GM12801 (cell line): Measurements from ENCODE around the gene BAIAP2L1.

ENCODE experiments used
- TF ChIP-seq, protein P1 (sequence below): IDR thresholded peaks from one replicate; pipeline ENCODE4 v1.5.1; 2011; ENCODE audit warnings: control low read depth; ENCODE audit not compliant: insufficient read length; ENCODE audit errors: extremely low read depth

Gene BAIAP2L1, protein sequence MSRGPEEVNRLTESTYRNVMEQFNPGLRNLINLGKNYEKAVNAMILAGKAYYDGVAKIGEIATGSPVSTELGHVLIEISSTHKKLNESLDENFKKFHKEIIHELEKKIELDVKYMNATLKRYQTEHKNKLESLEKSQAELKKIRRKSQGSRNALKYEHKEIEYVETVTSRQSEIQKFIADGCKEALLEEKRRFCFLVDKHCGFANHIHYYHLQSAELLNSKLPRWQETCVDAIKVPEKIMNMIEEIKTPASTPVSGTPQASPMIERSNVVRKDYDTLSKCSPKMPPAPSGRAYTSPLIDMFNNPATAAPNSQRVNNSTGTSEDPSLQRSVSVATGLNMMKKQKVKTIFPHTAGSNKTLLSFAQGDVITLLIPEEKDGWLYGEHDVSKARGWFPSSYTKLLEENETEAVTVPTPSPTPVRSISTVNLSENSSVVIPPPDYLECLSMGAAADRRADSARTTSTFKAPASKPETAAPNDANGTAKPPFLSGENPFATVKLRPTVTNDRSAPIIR

DNA sequence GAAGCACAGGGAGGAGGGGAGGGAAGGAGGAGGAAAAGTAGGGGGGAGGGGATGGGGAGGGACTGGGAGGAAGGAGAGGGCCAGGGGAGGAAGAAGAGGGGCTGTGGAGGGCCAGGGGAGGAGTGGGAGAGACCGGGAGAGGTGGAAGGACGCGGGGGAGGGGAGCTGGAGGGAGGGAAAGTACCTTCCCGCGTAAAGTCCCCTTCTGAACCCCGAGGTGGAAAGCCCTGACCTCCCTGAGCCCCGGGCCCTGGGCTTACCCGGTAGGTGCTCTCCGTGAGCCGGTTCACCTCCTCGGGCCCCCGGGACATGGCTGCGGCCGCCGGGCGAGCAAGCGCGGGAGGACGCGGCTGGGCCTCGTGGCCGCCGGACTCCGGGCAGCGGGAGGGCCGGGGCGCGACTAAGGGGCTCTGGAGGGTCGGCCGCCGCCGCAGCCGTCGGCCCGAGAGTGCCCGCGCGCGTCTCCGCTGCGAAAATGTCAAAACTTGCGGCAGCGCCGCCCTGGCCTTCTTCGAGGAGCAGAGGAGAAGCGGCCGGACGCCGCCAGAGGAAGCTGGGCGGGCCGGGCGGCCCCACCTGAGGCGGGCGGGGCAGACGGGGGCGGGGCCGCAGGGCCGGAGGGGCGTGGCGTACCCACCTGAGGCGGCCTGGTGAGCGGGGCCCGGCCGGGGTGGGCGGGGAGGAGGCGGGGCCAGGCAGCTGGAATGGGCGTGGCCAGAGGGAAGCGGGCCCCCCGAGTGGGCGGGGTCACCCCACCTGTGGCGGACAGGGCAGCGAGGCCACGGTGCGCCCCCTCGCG is at the start of gene BAIAP2L1:
TSS of gene BAIAP2L1 (minus strand) at position 549 of the 799 bp plus-strand sequence. CDS start at position 311, 238 bp downstream.
- TF ChIP-seq, protein P1, sequence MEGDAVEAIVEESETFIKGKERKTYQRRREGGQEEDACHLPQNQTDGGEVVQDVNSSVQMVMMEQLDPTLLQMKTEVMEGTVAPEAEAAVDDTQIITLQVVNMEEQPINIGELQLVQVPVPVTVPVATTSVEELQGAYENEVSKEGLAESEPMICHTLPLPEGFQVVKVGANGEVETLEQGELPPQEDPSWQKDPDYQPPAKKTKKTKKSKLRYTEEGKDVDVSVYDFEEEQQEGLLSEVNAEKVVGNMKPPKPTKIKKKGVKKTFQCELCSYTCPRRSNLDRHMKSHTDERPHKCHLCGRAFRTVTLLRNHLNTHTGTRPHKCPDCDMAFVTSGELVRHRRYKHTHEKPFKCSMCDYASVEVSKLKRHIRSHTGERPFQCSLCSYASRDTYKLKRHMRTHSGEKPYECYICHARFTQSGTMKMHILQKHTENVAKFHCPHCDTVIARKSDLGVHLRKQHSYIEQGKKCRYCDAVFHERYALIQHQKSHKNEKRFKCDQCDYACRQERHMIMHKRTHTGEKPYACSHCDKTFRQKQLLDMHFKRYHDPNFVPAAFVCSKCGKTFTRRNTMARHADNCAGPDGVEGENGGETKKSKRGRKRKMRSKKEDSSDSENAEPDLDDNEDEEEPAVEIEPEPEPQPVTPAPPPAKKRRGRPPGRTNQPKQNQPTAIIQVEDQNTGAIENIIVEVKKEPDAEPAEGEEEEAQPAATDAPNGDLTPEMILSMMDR: no peak

DNA sequence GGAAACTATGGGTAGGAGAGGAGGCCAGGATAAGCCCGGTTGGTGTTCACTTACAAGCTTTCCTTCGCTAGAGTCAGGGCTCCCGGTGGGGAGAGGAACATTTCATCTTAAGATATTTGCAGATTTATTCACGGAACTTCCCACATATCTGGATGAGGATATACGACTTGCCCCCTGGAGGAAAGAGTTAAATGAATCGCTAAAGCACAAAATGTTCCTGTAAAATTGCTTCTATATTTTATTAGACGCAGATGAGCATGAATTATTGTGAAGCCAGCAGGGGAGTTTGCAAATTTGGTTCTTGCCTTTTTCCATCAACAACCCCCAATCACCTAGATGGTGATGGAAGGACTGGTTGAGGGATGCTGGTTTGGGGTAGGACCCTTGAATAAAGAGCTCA is 47.9 kb upstream of the BAIAP2L1 start:
- TF ChIP-seq, protein P1: no peak

DNA sequence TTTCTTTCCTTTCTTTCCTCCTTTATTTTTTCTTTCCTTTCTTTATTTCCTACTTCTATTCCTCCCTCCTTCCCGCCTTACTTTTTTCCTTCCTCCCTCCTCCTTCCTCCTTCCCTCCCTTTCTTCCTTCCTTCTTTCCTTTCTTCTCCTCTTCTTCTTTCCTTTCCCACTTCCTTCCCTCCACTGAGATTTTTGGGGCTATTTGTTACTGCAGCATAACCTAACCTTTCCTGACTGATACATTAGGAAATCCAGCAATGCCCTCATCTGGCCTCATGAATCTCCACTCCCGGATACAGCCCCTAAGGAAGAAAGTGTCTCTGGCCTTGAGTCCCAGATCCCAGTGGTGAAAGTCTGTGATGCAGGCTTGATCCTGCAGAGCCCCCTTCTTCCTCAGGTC is 38.6 kb upstream of the BAIAP2L1 start:
- TF ChIP-seq, protein P1: no peak

- TF ChIP-seq, protein P1: no peak
Measured at GRCh38 chr7:98434087-98434486, 33.2 kb upstream of the BAIAP2L1 start.

- TF ChIP-seq, protein P1: no peak
Measured at GRCh38 chr7:98429799-98430198, 28.9 kb upstream of the BAIAP2L1 start.

- TF ChIP-seq, protein P1: no peak
Measured at GRCh38 chr7:98423043-98423442, 22.2 kb upstream of the BAIAP2L1 start.

DNA sequence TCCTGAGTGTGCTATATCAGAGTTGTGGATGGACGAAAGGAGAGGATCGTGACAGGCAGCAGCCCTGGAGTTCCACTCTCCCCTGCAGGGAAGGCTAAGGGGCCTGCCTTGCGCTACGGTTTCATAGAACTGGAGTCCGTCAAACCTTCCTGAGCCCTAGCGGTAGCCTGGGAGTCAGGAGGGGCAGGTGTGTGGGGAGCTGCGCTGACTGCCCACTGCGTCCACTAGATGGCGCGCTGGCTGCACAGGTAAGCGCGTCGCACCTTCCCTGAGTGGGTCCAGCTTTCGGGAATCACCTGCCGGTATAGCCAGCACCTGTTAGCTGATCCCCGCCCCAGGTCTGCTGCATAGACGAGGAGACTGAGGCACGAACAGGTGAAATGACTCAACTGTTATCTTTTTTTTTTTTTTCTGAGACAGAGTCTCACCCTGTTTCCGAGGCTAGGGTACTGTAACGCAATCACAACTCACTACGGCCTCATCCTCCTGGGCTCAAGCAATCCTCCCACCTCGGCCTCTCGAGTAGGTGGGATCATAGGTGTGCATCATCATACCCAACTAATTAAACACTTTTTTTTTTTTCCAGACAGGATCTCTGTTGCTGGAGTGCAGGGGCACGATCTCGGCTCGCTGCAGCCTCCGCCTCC is 20.2 kb upstream of the BAIAP2L1 start:
- TF ChIP-seq, protein P1: no peak
